DMS79 (cell line): ENCODE data around the gene OR52J3.

Experiments used
- DNase-seq: peaks from one replicate; lab custom pipeline; 2025; lab: John Stamatoyannopoulos, UW

Gene OR52J3

GRCh38 chr11:5096011-5096410, 49.7 kb downstream of the OR52J3 start:
- no peak for DNase-seq
